ENCODE results near the gene NDUFV2.

DNA sequence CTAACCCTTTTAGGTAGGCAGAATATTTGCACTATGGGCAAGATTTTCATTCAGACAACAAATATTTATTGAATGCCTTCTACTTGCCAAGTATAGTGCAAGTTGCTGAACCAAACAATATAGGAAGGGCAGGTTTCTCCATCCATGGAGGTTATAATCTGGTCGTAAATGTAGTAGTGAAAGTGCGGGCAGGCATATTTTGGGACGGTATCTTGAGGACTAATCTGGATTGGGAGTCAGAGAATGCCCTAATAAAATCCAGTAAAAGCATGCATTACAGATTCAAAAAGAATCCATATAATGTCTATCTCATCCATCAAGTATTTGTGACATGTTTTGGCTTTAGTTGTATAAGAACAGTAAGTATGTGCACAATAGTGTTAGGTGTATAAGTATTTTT is 1.7 kb upstream of the NDUFV2 start:
- TF ChIP-seq CTCF (IDR thresholded peaks at IDR 0.05; ENCODE audit: low read depth, low read length): no peak
- TF ChIP-seq POLR2A (IDR thresholded peaks at IDR 0.05; ENCODE audit: extremely low read depth, insufficient read length): no peak
- no peak for TF ChIP-seq MYC (IDR thresholded peaks at IDR 0.05; ENCODE audit: low read depth, low read length)
- TF ChIP-seq MAX (IDR thresholded peaks at IDR 0.05; ENCODE audit: low read depth, low read length): no peak

Measured in NB4 (cell line).